ENCODE data around the gene TBRG4.
"Not testable (repeated sequence)": the region's sequence is repeated elsewhere in the genome, so short reads cannot be mapped to it uniquely, and the experiment has no call there.

Gene TBRG4

DNA sequence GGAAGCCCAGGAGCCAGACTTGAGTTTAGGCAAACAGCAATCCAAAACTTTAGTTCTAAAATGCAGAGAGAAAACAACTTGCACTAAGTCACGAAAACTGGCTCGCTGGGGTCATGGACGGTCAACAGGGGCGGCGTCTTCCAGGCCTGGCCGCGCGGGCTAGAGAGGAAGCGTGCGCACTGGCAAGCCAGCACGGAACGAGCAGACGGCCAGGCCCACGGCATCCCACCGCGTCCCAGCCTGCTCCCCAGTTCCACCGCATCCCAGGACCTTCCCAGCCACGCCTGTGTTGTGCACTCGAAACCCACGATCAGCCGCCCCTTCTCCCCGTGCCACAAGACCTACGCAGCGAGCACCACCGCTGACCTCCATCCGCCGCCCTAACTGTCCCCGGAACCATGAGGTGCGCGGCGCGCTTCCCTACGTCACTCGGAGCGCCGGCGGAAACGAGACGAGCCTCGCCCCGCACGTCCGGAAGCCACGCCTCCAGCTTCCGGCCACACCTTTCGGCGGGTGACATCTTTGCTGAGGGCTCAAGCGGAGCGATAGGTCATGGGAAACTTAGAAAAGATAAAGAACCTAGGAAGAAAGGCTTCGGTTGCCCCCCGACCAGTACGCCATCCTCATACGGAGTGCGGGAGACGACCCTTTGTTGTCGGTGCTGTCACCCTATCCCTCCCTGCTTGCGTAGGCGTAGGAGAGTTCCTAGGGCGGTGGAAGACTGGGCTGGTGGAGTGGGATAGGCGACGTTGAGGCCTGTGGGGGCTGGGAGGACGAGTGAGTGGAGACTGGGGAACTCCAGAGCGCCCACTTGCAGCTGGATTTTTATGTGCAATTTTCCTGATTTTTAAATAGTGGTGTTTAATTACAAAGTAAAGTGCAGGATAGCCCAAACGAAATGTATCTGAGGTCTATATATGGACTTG is at the start of gene TBRG4:
TBRG4 (minus strand) TSS at position 400 of the 926 bp plus-strand sequence. CDS start 2,460 bp downstream, outside the sequence.
- DNase-seq (ENCODE audit: low read depth) = peak; percentile 85

- no peak for DNase-seq (ENCODE audit: low read depth)
These were observed 49.6 kb upstream of the TBRG4 start for GRCh38 chr7:45161138-45161537.

DNA sequence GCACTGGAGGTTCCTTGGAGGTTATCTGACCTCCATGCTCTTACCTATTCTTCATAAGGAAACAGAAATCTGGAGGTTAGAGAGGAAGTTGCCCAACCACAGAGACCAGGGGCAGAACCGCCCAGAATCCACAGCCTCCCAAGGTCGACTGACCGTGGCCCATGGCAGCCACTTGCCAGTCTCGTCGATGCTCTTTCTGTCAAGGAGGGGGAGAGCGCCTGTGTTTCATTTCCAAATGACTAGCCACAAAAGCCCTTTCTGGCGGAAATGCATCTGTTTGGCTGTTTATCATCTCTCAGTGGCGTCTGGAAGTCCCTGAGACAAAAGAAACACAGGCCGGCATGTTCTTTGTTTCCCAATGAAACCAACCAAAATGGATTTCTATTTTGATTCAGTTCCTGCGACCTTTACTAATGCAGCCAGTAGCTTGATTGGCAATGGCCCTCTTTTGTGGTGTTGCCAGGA is 49.0 kb upstream of the TBRG4 start:
- DNase-seq (ENCODE audit: low read depth) = no peak

- DNase-seq (ENCODE audit: low read depth) = no peak
These were observed 47.8 kb upstream of the TBRG4 start for GRCh38 chr7:45159296-45159695.

DNA sequence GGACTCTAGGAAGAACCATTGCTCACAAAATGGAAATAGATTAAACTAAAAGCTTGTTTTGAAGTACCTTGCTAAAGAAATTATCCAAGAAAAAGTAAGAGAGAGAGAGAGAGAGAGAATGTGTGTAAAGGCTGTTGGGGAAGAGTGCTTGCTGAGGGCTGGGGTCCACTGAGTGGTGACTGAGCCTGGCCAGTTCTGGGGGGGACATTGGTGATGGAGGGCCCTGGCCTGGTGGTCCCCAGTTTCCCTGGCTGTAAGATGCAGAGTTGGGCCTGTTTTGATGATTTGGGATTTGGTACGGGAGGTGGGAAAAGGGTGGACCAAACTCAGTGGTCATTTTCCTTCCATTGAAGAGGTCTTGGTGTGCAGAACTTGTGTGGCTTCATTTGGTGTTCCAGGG is 47.0 kb upstream of the TBRG4 start:
- no peak for DNase-seq (ENCODE audit: low read depth)

GRCh38 chr7:45157653-45158401 is 46.3 kb upstream of the TBRG4 start, which contains the start of gene RAMP3:
Gene RAMP3, plus strand, starts transcription at chr7:45157791. Its CDS starts 38 bp downstream, at chr7:45157829.
- no peak for DNase-seq (ENCODE audit: low read depth)

DNA sequence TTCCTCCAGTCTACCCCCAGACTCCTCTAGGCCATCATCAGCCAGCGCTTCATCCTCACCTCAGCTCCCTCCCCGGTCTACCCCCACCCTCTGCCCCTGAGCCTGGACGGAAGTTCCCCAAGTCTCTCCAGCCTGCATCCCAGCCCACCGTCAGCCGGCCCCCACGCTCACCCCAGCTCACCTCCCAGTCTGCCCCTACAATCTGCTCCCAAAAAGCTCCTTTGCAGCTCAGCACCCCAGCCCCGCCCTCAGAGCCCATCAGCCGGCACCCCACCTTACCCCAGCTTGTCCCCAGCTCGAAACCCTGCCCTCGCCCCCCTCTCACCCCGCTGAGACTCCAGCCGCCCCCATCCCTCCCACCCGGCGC is 45.8 kb upstream of the TBRG4 start:
- DNase-seq (ENCODE audit: low read depth) = no peak

DNA sequence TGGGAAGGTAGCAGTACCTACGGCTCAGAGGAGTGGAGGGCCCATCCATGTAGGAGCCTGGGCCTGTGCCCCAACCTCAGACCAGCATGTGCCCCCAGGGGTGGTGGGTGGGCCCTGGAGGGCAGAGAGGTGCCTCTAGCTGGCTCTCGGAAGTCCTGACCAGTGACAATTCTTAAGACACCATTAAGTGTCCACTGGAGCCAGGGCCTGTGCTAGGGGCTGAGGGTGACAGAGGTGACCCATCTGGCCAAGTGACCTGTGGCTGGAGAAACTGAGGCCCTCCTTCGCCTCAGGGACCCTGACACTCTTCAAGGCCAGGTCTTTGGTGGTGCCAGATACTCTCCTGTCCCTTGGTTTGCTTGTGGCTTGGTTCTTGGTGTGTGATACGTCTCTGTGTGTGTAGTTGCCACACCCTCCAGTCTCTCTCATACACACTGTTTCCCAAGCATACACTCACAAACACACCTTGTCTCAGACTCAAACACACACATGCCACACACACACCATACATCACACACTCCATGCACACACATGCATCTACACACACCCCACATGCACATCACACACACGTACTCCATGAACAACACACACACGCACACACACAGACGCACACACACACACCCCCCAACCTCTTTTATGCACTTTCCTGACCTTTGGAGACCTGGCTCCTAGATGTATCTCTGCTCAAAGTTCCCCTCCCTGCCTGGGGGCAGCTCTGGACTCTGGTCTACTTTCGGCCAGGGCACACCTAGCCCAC is 45.2 kb upstream of the TBRG4 start:
- no peak for DNase-seq (ENCODE audit: low read depth)

DNA sequence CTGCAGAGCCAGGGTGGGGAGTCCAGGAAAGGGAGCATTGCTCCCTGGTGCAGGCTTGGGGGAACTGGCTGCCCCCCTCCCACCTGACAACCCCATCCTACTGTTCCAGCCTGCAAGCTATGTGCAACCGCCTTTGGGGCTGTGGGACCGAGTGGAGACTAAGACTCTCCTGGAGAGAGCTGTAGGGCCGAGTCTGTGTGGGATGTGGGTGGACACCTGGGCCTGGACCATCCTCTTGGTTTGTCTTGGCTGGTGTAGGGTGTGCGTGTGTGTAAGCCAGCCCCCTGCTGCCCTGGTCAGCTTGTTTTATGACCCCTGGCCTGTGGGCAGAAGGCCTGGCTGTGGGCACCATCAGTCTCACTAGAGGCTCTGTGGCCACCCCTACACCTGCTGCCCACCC is 44.4 kb upstream of the TBRG4 start:
- DNase-seq (ENCODE audit: low read depth) = no peak

DNA sequence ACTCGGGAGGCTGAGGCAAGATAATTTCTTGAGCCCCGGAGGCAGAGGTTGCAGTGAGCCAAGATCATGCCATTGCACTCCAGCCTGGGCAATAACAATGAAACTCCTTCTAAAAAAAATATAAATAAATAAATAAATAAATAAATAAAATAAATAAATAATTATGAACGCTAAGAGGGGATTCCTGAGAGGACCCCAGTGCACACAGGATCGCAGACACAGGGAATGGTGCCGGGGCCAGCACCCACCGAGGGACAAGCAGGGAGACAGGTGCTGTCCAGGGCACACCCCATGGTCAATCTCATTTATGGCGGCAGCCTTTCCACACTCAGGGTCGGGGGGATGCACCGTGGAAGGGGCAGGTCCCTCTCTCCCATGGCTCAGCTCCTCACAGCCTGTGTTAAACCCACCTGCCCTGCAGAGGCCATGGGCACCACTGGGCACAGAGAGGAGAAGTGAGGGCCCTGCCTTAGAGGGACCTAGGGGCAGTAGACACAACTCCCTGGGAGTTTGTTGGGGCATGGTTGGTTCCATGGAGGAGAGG is 43.9 kb upstream of the TBRG4 start:
- no peak for DNase-seq (ENCODE audit: low read depth)

DNA sequence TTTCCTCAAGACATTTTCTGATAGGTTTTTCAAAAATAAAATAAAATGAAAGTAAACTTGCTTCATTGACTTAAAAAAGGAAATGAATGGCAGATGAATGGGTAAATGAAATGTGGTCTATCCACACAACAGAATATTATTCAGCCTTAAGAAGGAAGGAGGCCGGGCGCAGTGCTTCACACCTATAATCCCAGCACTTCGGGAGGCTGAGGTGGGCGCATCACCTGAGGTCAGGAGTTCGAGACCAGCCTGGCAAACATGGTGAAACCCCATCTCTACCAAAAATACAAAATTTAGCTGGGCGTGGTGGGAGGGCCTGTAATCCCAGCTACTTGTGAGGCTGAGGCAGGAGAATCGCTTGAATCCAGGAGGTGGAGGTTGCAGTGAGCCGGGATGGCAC is 42.4 kb upstream of the TBRG4 start:
- DNase-seq (ENCODE audit: low read depth) = not testable (repeated sequence)

GRCh38 chr7:45153233-45153632 is 41.7 kb upstream of the TBRG4 start:
- no peak for DNase-seq (ENCODE audit: low read depth)

GRCh38 chr7:45151967-45152366 is 40.5 kb upstream of the TBRG4 start:
- no peak for DNase-seq (ENCODE audit: low read depth)

- DNase-seq (ENCODE audit: low read depth) = no peak
These were observed 39.7 kb upstream of the TBRG4 start for GRCh38 chr7:45151131-45151684.

DNA sequence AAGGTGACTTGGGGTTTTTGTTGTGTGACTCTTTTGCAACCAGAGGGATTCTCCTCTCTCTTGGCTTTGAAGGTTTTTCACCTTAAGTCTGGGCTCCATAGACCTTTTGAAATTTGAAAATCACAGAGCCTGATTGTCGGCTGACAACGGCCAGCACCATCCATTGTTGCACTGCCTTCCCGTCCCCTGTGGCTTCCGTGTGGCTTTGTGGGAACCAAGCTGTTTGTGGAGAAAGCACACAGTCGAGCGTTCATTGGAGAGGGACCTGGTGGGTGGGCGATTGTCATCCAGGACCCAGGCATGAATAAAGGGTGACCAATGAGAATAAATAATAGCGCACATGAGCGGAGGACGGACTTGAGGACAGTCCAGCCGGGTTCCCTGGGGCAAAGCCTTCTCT is 38.7 kb upstream of the TBRG4 start:
- no peak for DNase-seq (ENCODE audit: low read depth)

GRCh38 chr7:45149606-45150005 is 38.1 kb upstream of the TBRG4 start:
- DNase-seq (ENCODE audit: low read depth) = no peak

- no peak for DNase-seq (ENCODE audit: low read depth)
These were observed 37.1 kb upstream of the TBRG4 start for GRCh38 chr7:45148653-45148973.

- no peak for DNase-seq (ENCODE audit: low read depth)
These were observed 36.6 kb upstream of the TBRG4 start for GRCh38 chr7:45147858-45148652.

DNA sequence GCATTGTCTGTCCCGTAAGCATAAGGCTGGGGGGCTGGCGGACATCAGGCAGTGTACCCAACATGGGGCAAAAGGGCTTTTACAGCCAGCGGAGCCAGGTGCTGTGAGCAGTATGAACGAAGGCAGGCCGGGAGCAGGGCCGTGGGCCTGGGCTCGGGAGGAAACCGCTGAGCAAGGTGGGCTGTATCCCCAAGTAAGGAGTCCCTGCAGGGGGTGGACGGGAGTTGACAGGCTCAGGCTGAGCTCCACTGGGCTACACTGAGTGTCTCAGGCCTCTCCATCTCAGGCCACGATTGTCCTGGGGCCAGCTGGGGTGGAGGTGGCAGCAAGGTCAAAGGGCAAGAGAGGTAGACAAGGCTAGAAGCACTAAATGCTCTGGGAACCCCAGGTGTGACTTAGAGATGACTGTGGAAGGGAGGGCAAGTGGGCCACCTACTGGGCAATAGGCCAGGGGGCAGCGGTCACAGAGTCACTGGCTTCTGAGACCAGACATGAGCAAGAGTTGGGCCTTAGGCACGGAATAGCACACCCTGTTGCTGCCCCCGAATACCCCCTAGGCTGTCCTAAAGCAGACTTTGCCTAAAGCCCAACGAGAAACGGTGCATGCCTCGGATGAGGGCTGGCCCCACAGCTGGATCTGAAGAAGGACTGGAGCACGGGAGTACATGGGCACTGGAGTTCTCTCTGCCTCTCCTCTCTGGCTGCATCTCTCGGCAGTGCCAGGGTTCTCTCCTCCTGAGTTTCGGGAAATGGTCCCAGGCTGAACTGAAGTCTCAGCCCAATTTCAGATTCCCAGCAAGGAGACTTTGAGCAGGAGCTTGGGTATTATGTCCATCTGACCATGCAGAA is 35.3 kb upstream of the TBRG4 start:
- no peak for DNase-seq (ENCODE audit: low read depth)

DNA sequence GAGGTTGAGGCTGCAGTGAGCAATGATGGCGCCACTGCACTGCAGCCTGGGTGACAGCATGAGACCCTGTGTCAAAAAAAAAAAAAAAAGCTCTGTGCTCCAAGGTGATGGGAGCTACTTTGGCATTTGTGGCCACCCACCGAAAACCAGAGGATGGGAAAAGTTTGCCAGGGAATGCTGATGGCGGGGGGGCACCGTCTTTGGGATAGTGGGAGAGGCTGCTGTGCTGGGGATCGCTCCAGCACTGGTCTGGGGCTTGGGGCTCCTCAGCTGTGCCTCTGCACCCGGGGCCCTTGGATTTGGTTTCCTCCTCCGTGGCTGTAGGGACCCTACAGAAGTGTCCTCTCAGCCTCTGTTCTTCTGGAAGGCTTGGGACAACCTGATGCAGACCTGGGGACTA is 34.4 kb upstream of the TBRG4 start:
- DNase-seq (ENCODE audit: low read depth) = no peak
